Left kidney (tissue), 2 donors: ENCODE measurements around the gene PCSK6. TPM values are rescaled to one million over a fixed set of nuclear protein-coding genes. Genes with fewer than 3 reads are reported as not detected.

Source experiments
- DNase-seq: peaks from one replicate; pipeline ENCODE4 v3.0.0-alpha.2; 2013
- polyA plus RNA-seq: library from polyadenylated mRNA; unstranded; fragments of 120-200 nt; gene quantifications from one replicate; pipeline ENCODE4 v1.2.1, GENCODE V29; 2013; ENCODE audit not compliant: insufficient read length

PCSK6 gene
- polyA plus RNA-seq, 1 donor, result 7.0 TPM

DNA sequence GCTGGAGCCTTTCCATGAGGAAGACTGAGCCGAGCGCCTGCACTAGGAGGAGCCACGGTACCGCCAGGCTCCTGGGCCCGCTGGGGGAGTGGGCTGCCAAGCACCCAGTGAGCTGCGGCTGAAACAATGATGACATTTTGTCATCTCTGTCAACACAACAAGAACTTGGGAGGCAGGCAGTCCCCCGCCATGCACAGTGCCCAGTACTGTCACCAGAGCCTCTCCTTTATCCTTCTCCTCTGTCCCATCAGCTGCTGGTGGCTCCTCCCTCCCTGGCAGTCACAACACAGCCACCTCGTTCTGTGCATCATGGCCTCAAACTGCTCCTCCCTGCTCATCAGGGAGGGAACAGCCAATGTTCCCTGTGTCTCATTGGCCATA, 34.0 kb upstream of the PCSK6 start:
- DNase-seq, result no peak

DNA sequence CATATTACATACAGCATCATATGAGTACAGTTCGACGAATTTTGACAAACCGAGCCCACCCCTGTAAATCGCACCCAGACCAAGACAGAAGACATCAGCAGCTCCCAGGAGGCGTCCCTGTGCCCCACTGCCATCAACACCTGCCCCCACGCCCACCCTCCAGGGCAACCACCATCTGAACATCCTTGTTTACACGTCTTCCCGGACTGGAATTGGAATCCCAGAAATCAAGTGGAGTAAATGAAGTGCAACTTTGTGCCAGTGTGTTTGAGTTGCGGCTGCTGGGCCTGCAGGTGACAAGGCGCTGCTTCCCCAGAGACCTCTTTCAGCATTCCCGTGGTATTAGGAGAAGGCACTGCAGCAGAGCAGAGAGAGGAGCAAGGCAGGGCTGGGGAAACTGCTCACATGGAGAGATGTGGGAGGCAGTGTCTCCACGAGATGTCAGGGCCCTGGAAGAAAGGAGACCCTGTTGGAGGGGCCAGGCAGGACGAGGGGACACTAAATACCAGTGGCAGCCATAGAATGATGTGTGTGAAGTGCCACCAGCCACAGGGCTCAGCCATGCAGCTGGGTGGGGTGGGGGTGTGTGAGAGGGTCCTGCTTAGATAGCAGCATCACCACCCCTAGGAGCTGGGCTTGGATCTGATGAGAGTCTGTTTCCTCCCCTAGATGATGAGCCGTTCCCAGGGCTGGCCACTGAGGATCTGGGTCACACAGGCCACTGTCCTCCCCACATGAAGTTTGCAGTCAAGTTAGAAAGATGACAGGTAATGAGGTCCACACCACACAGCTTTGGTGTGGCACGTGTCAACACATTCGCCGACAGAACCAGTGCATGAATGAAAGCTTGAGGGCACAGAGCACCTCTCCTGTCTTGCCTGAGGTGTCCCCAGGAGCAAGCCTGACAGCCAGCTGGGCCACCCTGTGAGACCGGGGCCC, 33.4 kb upstream of the PCSK6 start:
- no peak for DNase-seq

DNA sequence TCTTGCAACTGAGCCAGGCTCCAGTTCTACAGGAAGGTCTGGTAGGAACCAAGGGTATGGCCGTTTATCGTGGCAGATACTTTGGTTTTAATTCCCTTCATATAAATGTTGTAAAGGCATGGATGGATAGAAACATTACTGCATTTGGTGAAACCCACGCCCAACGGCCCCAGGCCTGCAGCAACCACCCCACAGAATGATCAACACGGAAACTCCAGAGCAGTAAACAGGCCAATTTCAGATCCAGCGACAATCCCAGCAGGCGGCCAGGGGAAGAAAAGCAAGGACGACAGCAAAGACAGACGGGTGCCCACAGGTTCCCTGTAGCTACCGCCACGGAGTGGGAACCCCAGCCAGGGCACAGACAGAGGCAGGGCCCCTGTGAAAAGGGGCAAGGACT, 32.6 kb upstream of the PCSK6 start:
- no peak for DNase-seq

DNA sequence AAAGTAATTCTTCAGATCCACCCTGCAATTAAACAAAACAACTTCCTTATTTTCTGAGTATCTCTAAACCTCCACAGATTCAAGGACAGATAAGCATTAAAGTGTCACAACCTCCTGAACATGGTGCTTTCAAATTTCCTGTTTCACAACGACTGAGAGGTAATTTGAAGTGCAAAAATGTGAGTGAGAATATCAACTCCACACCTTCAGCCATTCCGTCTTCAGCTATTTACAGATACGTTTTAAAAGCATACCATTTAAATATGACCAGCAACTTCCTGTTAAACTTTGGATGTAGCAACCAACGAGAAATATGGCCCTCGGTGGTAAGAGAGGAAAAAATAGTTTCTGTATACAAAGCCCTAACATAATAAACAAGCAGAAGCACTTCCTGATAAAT, 32.1 kb upstream of the PCSK6 start:
- no peak for DNase-seq

DNA sequence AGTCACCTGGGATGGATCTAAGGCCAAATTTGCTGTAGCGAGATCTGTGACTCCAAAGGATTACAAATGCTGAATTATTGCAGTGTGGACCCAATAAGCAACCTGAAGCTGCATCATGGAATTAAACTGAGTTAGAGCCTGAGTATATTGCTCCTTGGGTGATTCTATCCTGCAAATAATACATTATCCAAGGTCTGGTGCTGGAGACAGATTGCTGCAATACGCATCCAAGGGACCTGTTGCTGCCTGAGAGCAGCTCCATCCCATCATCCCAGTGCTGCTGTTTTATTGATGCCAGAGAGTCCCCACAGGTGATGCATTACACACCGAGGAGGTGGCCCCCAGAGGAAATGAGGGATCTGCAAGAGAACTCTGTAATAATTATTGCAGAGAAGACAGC, 31.6 kb upstream of the PCSK6 start:
- no peak for DNase-seq

DNA sequence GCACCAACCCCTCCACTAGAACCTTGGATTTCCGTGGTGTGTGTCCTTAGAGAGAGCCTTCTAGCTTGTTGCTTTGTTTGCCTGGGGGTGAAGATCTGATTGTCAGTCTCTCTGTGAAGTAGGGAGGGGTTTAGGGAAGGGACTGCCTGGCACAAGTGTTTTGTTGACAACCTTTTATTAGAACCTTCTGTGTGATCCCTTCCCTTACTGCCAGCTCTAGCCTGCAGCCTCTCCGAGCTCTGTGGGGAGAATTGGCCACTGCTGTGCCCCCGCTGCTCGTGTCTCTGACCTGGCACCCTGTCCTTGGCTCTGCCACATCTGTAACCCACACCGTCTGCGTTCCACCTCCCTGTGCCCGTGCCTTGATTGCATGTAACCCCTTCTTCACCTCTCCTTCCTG, 30.9 kb upstream of the PCSK6 start:
- no peak for DNase-seq

DNA sequence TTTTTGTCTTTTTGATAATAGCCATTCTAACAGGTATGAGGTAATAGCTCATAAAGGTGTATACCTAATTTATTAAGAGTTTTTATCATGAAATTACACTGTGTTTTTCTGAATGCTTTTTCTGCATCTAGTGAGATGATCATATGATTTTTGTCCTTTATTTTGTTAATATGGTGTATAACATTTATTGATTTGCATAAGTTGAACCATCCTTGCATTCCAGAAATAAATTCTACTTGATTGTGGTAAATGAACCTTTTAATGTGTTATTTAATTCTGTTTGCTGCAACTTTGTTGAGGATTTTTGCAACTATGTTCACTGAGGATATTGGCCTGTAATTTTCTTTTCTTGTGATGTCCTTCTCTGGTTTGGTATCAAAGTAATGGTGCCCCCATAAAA, 28.0 kb upstream of the PCSK6 start:
- no peak for DNase-seq

DNA sequence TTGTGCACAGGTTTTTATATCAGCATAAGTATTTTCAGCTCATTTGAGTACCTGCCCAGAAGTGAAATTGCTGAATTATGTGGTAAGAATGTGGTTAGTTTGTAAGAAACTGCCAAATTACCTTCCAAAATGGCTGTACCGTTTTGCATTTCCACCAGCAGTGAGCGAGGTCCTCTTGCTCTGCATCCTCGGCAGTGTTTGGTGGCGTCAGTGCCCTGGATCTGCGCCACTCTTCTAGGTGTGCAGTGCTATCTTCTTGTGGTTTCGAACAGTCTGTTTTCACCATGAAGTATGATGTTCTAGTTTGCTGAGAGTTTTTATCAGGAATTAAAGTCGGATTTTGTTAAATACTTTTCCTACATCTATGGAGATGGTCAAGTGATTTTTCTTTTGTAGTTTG, 24.8 kb upstream of the PCSK6 start:
- no peak for DNase-seq

DNA sequence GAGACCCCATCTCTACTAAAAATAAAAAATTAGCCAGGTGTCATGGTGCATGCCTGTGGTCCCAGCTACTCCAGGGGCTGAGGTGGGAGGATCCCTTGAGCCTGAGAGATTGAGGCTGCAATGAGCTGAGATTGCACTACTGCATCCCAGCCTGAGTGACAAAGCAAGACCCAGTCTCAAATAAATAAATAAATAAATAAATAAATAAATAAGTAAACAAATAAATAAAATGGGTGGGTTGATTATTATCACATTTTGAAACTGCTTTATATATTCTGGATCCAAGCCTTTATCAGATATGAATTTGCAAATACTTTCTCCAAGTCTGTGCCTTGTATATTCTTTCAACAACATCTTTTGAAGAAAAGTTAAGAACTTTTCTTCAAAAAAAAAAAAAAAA, 22.2 kb upstream of the PCSK6 start:
- no peak for DNase-seq

DNA sequence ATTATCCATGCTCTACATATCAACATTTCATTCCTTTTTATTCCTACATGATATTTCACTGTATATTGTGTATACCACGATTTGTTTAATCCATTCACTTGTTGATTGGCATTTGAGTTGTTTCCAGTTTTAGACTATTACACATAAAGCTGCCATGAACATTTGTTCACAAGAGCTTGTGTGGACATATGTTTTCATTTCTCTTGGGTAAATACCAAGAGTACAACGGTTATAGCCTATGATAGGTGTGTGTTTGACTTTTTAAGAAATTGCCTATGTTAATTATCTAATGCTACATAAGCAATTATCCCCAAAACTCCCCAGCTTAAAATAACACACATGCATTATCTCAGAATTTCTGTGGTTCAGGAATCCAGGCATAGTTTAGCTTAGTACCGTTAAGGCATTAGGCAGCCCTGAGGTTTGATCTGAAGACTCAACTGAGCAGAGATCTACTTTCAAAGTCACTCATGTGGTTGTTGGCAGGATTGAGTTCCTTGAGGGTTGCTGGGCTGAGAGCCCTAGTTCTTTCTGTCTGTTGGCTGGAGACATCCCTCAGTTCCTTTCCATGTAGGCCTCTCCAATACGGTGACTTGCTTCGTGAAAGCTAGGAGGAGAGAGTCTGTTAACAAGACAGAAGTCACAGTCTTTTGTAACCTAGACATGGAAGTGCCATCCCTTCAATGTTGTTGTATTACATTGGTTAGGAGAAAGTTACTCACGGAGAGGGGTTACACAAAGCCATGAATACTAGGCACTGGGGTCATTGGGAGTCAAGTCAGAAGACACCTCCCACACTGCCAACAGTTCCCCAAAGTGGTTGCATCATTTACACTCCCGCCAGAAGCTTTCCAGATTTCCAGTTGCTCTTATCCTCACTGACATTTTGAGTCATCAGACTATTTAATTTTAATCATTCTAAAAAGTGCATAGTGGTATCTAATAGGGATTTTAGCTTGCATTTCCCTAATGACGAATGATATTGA, 21.0 kb upstream of the PCSK6 start:
- no peak for DNase-seq

DNA sequence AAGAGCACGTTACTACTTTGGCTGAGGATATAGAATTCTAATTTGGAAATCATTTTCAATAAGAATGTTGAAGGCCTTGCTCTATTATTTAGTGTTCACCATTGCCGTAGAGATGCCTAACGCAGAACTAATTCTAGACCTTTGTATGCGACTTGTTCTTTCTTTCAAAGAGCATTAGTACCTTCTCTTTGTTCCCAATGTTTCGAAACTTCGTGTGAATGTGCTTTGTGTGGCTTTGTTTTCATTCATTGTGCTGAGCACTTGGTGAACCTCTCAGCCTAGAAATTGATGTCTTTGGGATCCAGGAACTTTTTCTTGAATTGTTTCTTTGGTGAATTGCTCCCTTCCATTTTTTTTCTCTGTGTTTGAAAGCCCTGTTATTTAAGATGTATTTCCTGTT, 19.8 kb upstream of the PCSK6 start:
- DNase-seq, result no peak

DNA sequence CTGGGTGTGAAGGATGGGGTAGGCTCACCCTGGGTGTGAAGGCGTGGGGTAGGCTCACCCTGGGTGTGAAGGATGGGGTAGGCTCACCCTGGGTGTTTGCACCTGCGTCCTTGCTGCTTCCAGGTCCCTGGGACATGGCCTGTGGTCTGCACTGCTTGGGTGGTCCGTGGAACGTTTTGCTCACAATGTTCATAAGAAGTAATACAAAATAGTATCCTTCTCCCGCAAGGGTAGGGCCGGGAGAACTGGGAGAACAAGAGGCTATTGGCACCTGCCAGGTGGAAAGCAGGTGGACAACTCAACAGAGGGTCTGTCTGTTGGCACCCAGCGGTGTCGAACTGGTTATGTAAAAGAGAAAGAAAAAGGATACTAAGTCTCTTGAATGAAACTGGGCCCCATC, 17.0 kb upstream of the PCSK6 start:
- DNase-seq, result no peak

DNA sequence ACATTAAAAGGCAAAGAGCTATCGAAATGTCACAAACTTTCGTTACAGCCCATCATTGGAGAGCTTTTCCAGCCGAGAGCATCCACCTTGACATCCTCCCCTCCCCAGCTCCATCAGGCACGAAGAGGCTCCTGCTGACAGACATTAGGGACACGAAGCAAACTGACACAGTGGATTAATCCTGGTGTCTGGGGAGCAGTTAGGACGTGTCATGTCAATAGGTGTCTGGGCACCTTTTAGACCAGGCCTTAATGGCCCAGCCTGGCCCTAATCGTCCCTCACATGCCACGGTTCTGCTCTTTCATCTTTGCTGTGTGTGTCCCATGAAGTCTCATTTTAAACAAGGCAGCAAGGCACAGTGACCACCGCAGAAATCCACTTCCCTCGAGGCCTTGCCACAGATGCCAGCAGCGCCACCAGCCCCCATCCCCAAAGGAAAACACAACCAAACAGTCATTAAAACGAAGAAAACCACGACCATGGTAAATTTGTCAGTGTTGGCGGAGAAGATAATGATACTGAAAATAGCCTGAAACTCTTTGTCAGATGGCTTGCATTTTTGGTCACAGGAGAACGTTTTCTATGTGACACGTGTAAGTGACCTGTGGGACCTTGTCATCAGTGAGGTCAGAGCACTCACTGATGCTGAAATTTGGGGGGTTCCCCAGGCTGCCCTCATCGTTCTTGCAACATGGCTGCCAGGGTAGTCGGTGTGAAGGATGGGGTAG, 16.3 kb upstream of the PCSK6 start:
- DNase-seq, result no peak

DNA sequence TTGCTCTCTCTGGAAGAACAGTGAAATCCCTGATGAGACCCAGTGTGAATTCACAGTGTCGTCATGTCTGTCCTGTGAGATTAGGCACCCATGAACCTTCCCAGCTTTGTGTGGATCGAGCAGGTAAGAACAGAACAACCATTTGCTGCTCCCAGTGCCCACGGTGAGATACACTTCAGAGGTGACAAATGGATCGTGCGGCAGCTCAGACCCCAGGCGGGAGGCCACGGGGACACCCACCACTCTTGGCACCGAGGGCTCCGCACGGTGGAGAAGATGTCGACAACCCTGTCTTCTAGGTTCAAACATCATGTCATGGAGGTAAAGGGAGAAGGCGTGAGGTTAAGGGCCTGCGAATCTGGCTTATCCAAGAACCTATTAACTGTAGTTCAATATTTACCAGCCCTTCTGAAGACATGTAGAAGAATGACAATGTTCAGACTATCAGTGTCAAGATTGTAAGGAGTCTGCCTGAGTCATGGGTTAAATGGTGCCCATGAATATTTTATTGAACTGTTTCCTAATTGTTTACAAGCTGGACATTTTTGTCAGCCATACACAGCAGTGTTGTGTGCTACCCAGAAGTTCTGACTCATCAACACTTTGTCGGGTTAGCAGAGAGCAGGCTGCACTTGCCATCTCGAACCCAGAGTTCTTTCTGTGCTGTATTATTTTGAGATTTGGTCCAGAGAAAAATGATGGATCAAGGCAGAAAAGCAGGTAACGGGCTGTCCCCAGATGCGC, 15.5 kb upstream of the PCSK6 start:
- DNase-seq, result no peak

DNA sequence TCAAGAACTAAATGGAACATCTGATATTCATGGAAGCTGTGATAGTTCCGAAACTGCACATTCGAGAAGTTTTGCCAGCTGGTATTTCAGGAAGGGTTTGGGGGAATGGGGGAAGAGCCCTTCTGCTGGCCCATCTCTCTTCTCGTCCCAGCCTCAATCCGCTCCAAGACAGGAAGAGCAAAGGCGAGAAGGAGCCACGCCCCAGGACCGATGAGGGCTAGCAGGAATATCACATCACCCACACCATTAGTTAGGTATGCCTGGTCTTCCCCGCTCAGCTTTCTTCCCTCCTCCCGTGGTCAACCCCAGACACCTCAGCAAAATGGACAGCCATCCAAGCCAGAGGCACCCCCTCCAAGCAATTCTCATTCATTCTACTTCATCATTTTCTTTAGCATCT, 14.9 kb upstream of the PCSK6 start:
- DNase-seq, result no peak

DNA sequence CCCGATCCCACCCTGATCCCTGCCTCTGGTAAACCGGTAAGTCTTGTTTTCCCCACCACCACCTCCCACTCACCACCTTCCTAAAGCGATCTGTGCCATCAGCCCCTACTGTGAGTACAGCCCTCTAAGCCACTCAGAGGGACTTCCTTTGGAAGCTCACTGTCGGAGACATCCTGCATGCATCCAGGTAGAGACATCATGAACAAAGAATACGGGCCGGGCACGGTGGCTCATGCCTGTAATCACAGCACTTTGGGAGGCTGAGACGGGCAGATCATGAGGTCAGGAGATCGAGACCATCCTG, 13.7 kb upstream of the PCSK6 start:
- DNase-seq, result no peak

DNA sequence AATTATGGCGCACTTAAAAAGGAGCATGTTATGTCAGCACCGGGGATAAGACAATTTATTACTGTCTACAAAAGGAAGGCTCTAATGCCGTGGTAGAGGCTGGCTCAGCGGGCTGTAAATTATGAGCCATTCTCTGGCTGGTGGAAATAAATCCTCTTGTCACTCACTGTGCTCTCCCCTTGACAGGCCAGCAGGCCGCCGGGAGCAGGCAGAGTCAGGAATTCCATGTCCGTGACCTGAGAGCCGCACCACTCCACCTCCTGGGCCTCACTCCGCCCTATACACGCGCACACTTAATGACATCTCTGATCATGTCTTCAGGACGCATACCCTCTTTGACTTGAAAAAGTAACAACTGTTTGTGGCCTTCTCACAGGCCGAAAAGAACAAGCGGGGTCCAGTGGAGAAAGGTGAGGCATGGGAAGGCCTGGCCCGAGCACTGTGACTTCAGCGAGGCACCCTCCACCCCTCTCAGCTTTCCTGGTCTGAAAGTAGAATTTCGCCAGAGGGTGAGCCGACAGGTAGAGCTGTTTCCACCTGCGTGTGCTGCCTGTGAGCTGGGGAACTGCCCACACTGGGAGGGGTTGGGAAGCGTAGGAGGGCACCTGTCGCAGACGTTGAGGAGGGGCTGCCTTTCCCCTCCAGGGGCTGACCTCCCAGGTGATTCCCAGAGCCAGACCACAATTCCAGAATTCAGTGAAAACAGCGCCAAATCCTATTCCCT, 13.2 kb upstream of the PCSK6 start:
- DNase-seq, result no peak

DNA sequence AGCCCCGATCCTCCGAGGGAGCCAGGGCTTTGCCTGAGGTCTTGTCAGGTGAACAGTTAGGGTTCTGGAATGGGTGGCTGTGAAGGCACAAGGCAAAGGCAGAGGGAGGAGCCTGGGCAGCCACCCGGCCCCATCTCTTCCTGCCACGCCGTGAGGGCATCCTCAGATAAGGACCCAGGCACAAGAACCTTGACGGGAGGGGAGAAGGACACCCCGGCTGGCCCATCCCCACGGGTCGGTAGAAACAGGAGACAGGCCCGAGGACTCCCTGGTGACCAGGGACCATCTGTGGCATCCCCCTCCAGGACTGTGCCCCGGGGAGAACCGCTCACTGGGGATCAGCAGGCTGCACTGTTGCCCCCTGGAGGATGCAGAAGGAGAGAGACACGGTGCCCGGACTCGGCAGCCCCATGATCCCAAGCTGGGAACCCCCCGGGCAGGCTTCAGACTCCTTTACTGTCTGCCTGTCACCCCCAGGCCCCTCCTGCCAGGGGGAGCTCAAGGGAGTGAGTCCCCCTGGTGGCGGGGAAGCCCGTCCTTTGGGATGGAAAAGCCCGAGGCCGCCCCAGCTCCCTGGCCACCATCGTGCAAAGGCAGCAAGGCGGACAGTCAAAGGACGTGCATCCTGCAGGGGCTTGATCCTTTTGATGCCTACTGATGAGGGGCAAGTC, 12.3 kb upstream of the PCSK6 start:
- no peak for DNase-seq

DNA sequence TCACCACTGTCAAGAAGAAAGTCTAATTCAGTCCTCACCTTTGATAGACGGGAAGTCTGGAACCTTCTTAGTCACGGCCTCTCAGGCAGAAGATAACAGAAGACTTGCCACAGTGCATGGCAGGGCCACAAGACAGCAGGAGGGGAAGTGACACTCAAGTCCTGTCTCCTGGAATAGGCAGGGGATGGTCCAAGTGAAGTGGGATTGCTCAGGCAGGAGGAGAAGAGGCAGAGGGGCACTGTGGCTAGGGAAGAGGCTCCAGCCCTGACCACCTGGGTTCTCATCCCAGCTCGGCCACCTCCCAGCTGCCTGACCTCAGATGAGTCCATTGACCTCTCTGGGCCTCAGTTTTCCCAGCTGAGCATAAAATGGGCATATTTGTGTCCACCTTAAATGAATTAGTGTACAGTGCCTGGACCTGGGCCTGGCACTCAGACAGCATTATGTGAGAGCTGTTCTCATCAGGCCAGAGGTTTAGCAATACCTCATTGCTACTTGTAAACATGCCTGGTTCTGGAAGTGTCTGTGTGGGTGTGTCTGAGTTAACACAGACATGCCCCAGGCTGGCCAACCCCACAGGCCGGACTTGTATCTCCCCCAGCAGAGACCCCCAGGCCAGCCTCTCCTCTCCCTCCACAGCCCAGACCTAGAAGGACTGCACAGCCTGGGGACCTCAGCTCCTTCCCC, 11.5 kb upstream of the PCSK6 start:
- DNase-seq, result no peak
